UCSD-AML1 (cell line): Measurements from ENCODE around the gene SCUBE2.
A peak's percentile ranks its signal among the peaks of the same experiment; 100 is the strongest.
"Not testable (repeated sequence)": the region's sequence is repeated elsewhere in the genome, so short reads cannot be mapped to it uniquely, and the experiment has no call there.

Experiments used
- DNase-seq: peaks from one replicate; lab custom pipeline; 2025; ENCODE audit not compliant: unreplicated experiment; lab: John Stamatoyannopoulos, UW

Gene SCUBE2

GRCh38 chr11:9013373-9013772, 78.0 kb downstream of the SCUBE2 start:
- DNase-seq, result no peak

- not testable (repeated sequence) for DNase-seq
These were observed 81.9 kb downstream of the SCUBE2 start for GRCh38 chr11:9009538-9009937.

GRCh38 chr11:9008661-9009060, 82.7 kb downstream of the SCUBE2 start:
- DNase-seq, result no peak

- no peak for DNase-seq
These were observed 83.3 kb downstream of the SCUBE2 start for GRCh38 chr11:9008011-9008550.

GRCh38 chr11:9005087-9005486, 86.3 kb downstream of the SCUBE2 start:
- DNase-seq, result no peak

- no peak for DNase-seq
These were observed 87.0 kb downstream of the SCUBE2 start for GRCh38 chr11:9004183-9004926.

- peak; percentile 61 for DNase-seq
These were observed 87.7 kb downstream of the SCUBE2 start, which contains the start of gene NRIP3 for GRCh38 chr11:9003573-9004182. TSS of gene NRIP3 (minus strand) at chr11:9004001. CDS start at chr11:9003935, 66 bp downstream.

GRCh38 chr11:9002920-9003572, 88.4 kb downstream of the SCUBE2 start:
- no peak for DNase-seq

GRCh38 chr11:9001736-9002135, 89.7 kb downstream of the SCUBE2 start:
- DNase-seq, result peak; percentile 40

GRCh38 chr11:8998017-8998416, 93.4 kb downstream of the SCUBE2 start:
- DNase-seq, result no peak

GRCh38 chr11:8997451-8997850, 93.9 kb downstream of the SCUBE2 start:
- DNase-seq, result no peak

- no peak for DNase-seq
These were observed 101.9 kb downstream of the SCUBE2 start for GRCh38 chr11:8989453-8989852.

- DNase-seq, result no peak
These were observed 102.8 kb downstream of the SCUBE2 start for GRCh38 chr11:8988329-8989234.

- no peak for DNase-seq
These were observed 104.0 kb downstream of the SCUBE2 start for GRCh38 chr11:8987446-8987845.

GRCh38 chr11:8986772-8987171, 104.6 kb downstream of the SCUBE2 start:
- not testable (repeated sequence) for DNase-seq

GRCh38 chr11:8985462-8985861, 105.9 kb downstream of the SCUBE2 start:
- no peak for DNase-seq

- DNase-seq, result no peak
These were observed 107.8 kb downstream of the SCUBE2 start for GRCh38 chr11:8983552-8983951.

GRCh38 chr11:8980485-8980884, 110.9 kb downstream of the SCUBE2 start:
- no peak for DNase-seq

GRCh38 chr11:8979365-8979764, 112.0 kb downstream of the SCUBE2 start:
- DNase-seq, result not testable (repeated sequence)

- no peak for DNase-seq
These were observed 118.3 kb downstream of the SCUBE2 start for GRCh38 chr11:8973121-8973520.

- DNase-seq, result no peak
These were observed 119.5 kb downstream of the SCUBE2 start for GRCh38 chr11:8971924-8972316.
